Neural cell (in vitro differentiated cells): ENCODE results near the gene OLIG2. TPM values are rescaled to one million over a fixed set of nuclear protein-coding genes. Genes with fewer than 3 reads are reported as not detected.

Experiments used
- H2AFZ ChIP-seq: fragments of 200-600, 300-800 bp; sonication (generic), shearing (Covaris generic); 2 replicates; pipeline ENCODE4 v1.6.0; 2014; ENCODE audit warnings: low read depth, mild to moderate bottlenecking, antibody characterized with exemption, low read length, moderate library complexity
- H3F3A ChIP-seq: fragments of 200-600 bp; shearing (Covaris generic); 2 replicates; pipeline ENCODE4 v1.6.1; 2016; ENCODE audit warnings: mild to moderate bottlenecking, moderate library complexity, mixed read lengths, antibody characterized with exemption, low read length; ENCODE audit not compliant: insufficient read depth, poor library complexity, severe bottlenecking
- H3K27ac ChIP-seq: fragments of 200-600, 300-800 bp; sonication (generic), shearing (Covaris generic); 2 replicates; pipeline ENCODE4 v1.5.1; 2014; ENCODE audit warnings: mild to moderate bottlenecking, low read length, moderate library complexity
- H3K27me3 ChIP-seq: fragments of 300-800, 200-600 bp; sonication (generic), shearing (Covaris generic); 2 replicates; pipeline ENCODE4 v1.6.0; 2014; ENCODE audit warnings: mild to moderate bottlenecking, low read depth, low read length, moderate library complexity; ENCODE audit not compliant: insufficient read depth
- H3K36me3 ChIP-seq: fragments of 300-800, 200-600 bp; sonication (generic), shearing (Covaris generic); 2 replicates; pipeline ENCODE4 v1.5.1; 2014; ENCODE audit warnings: mild to moderate bottlenecking, antibody characterized with exemption, low read length, moderate library complexity; ENCODE audit not compliant: insufficient read depth
- H3K4me2 ChIP-seq: fragments of 300-800, 200-600 bp; sonication (generic), shearing (Covaris generic); 2 replicates; pipeline ENCODE4 v1.6.0; 2014; ENCODE audit warnings: mild to moderate bottlenecking, low read length
- H3K4me3 ChIP-seq: fragments of 300-800, 200-600 bp; sonication (generic), shearing (Covaris generic); 2 replicates; pipeline ENCODE4 v1.5.1; 2014; ENCODE audit warnings: mild to moderate bottlenecking, low read length, moderate library complexity
- H3K79me2 ChIP-seq: fragments of 200-600 bp; shearing (Covaris generic); replicated peaks from 2 replicates; pipeline ENCODE4 v1.6.0; 2014; ENCODE audit warnings: mild to moderate bottlenecking, low read length, moderate library complexity; ENCODE audit not compliant: insufficient read depth
- H3K9ac ChIP-seq: fragments of 300-800, 200-600 bp; sonication (generic), shearing (Covaris generic); 2 replicates; pipeline ENCODE4 v1.6.1; 2016; ENCODE audit warnings: mild to moderate bottlenecking, low read length, mixed read lengths
- H3K9me2 ChIP-seq: fragments of 200-600 bp; shearing (Covaris generic); 2 replicates; pipeline ENCODE4 v1.6.1; 2016; ENCODE audit warnings: mild to moderate bottlenecking, low read length, mixed read lengths; ENCODE audit not compliant: insufficient read depth
- H3K9me3 ChIP-seq: fragments of 200-600, 300-800 bp; sonication (generic), shearing (Covaris generic); 2 replicates; pipeline ENCODE4 v1.6.1; 2016; ENCODE audit warnings: mild to moderate bottlenecking, mixed run types, low read length, moderate library complexity, mixed read lengths
- H4K20me1 ChIP-seq: fragments of 200-600 bp; shearing (Covaris generic); 2 replicates; pipeline ENCODE4 v1.6.1; 2016; ENCODE audit warnings: mild to moderate bottlenecking, mixed run types; ENCODE audit not compliant: insufficient read depth
- EP300 ChIP-seq: fragments of 450-650 bp; conservative IDR thresholded peaks from 2 replicates; pipeline ENCODE4 v1.6.1; 2014; ENCODE audit warnings: antibody characterized with exemption, mild to moderate bottlenecking, moderate library complexity; ENCODE audit not compliant: poor library complexity, severe bottlenecking
- EZH2 ChIP-seq: fragments of 200-600, 300-800 bp; shearing (Covaris generic), sonication (generic); IDR thresholded peaks from 2 replicates; pipeline ENCODE4 v1.6.1; 2014; ENCODE audit warnings: antibody characterized with exemption, low read length, borderline replicate concordance, mild to moderate bottlenecking; ENCODE audit not compliant: insufficient read depth, poor library complexity, severe bottlenecking
- MXI1 ChIP-seq: fragments of 450-650 bp; conservative IDR thresholded peaks from 2 replicates; pipeline ENCODE4 v1.6.1; 2014; ENCODE audit warnings: antibody characterized with exemption, mild to moderate bottlenecking; ENCODE audit not compliant: poor library complexity, severe bottlenecking
- POLR2AphosphoS5 ChIP-seq: IDR thresholded peaks from 2 replicates; pipeline ENCODE4 v1.6.1; 2012
- RAD21 ChIP-seq: fragments of 450-650 bp; conservative IDR thresholded peaks from 2 replicates; pipeline ENCODE4 v1.6.1; 2014; ENCODE audit warnings: antibody characterized with exemption, mild to moderate bottlenecking, moderate library complexity
- REST ChIP-seq: IDR thresholded peaks from 2 replicates; pipeline ENCODE4 v1.6.1; 2012; ENCODE audit warnings: borderline replicate concordance
- SMC3 ChIP-seq: fragments of 450-650 bp; conservative IDR thresholded peaks from 2 replicates; pipeline ENCODE4 v1.6.1; 2014; ENCODE audit warnings: antibody characterized with exemption, mild to moderate bottlenecking, moderate library complexity; ENCODE audit not compliant: poor library complexity
- TAF1 ChIP-seq: IDR thresholded peaks from 2 replicates; pipeline ENCODE4 v1.6.1; 2012; ENCODE audit warnings: low read depth
- polyA plus RNA-seq: library from polyadenylated mRNA; depleted of rRNA; stranded (reverse); fragments of >200 nt; gene quantifications from 2 replicates; pipeline ENCODE4 v1.2.3, GENCODE V29; 2014
- TF ChIP-seq, protein P1 (sequence below): fragments of 450-650 bp; IDR thresholded peaks from 2 replicates; pipeline ENCODE4 v1.5.1; 2014; ENCODE audit warnings: antibody characterized with exemption, mild to moderate bottlenecking, moderate library complexity; ENCODE audit not compliant: poor library complexity, severe bottlenecking

OLIG2 gene
- polyA plus RNA-seq, 1 donor from 2014 or later = 0.90 TPM

- no peak overlapping the region for H2AFZ ChIP-seq
Observed at GRCh38 chr21:33055991-33056390, 30.3 kb downstream of the OLIG2 start.

DNA sequence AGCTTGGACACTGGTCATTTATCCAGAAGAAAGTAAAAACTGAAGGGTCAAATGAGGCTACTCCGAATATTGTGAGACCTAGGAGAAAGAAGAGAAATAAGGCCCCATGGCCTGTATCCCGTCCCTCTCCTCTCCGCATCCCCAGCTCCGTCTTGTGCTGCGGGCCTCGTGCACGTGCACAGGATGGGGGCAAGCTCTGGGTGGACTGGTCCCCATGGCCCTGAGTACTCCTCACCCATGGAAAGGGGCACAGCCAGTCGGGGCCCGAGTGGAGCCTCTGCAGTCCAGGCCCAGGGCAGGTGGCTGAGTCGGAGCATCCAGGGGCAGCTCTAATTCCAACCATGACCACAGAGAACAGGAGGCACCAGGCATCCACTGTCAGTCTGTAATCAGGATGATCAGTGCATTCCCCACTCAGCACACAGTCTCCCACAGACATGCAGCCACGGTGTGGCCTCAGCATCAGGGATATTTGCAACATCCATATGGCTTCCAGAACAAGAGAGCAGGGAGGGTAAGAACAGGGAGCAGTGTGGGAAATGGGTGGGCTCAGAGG lies 31.7 kb downstream of the OLIG2 start:
- H3K79me2 ChIP-seq = no peaks in the 10 kb centered on the region
- H3K27ac ChIP-seq = no peak overlapping the region
- no peaks in the 10 kb centered on the region for H3K9me3 ChIP-seq
- H3K4me3 ChIP-seq = no peak overlapping the region
- no peak overlapping the region for H3K4me2 ChIP-seq
- no peak overlapping the region for H3K9ac ChIP-seq
- no peaks in the 10 kb centered on the region for H3K27me3 ChIP-seq
- H2AFZ ChIP-seq = no peak overlapping the region
- H4K20me1 ChIP-seq = no peaks in the 10 kb centered on the region
- TF ChIP-seq REST = no peak
- no peak for TF ChIP-seq TAF1
- TF ChIP-seq, protein P1, sequence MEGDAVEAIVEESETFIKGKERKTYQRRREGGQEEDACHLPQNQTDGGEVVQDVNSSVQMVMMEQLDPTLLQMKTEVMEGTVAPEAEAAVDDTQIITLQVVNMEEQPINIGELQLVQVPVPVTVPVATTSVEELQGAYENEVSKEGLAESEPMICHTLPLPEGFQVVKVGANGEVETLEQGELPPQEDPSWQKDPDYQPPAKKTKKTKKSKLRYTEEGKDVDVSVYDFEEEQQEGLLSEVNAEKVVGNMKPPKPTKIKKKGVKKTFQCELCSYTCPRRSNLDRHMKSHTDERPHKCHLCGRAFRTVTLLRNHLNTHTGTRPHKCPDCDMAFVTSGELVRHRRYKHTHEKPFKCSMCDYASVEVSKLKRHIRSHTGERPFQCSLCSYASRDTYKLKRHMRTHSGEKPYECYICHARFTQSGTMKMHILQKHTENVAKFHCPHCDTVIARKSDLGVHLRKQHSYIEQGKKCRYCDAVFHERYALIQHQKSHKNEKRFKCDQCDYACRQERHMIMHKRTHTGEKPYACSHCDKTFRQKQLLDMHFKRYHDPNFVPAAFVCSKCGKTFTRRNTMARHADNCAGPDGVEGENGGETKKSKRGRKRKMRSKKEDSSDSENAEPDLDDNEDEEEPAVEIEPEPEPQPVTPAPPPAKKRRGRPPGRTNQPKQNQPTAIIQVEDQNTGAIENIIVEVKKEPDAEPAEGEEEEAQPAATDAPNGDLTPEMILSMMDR = no peak
- TF ChIP-seq SMC3 = no peak
- TF ChIP-seq POLR2AphosphoS5 = no peak
- no peak for TF ChIP-seq EP300
- H3K9me2 ChIP-seq = no peaks in the 10 kb centered on the region
- no peaks in the 10 kb centered on the region for H3F3A ChIP-seq
- H3K36me3 ChIP-seq = no peaks in the 10 kb centered on the region

More at GRCh38 chr21:33055991-33056390, 30.3 kb downstream of the OLIG2 start:
- Histone ChIP-seq H3K36me3 (no peaks in the 10 kb centered on the region), H3K4me3 (no peak overlapping the region), H3K27me3 (no peaks in the 10 kb centered on the region), H3F3A (no peaks in the 10 kb centered on the region), H3K4me2 (no peak overlapping the region), H4K20me1 (no peaks in the 10 kb centered on the region), H3K9ac (no peak overlapping the region), H3K27ac (no peak overlapping the region), H3K9me3 (no peaks in the 10 kb centered on the region), H3K9me2 (no peaks in the 10 kb centered on the region), H3K79me2 (no peaks in the 10 kb centered on the region)
- TF ChIP-seq REST = no peak
- TF ChIP-seq, protein P1 = no peak
- no peak for TF ChIP-seq POLR2AphosphoS5
- TF ChIP-seq EZH2 = no peak
- no peak for TF ChIP-seq SMC3
- TF ChIP-seq RAD21 = no peak
- no peak for TF ChIP-seq TAF1
- no peak for TF ChIP-seq MXI1
- TF ChIP-seq EP300 = no peak
